WI38 (cell line): Measurements from ENCODE around the gene CDRT4.

Source experiments
- H3K4me3 ChIP-seq: 2 replicates; pipeline ENCODE4 v1.5.1; 2011; ENCODE audit warnings: low read depth, mild to moderate bottlenecking, control low read depth, low read length
- CTCF ChIP-seq: IDR thresholded peaks from 2 replicates; pipeline ENCODE4 v1.5.1; 2012; ENCODE audit warnings: low read depth, mild to moderate bottlenecking, control low read depth, low read length

The CDRT4 gene

GRCh38 chr17:15395091-15395490 is 72.3 kb downstream of the CDRT4 start:
- no peak overlapping the region for H3K4me3 ChIP-seq
- no peak for TF ChIP-seq CTCF

GRCh38 chr17:15393414-15393813 is 74.0 kb downstream of the CDRT4 start:
- no peak overlapping the region for H3K4me3 ChIP-seq
- TF ChIP-seq CTCF = no peak

- no peak overlapping the region for H3K4me3 ChIP-seq
- no peak for TF ChIP-seq CTCF
Observed at GRCh38 chr17:15392326-15392741, 75.1 kb downstream of the CDRT4 start.

GRCh38 chr17:15388356-15389041 is 78.9 kb downstream of the CDRT4 start:
- H3K4me3 ChIP-seq = no peak overlapping the region
- TF ChIP-seq CTCF = no peak

GRCh38 chr17:15386083-15386482 is 81.3 kb downstream of the CDRT4 start:
- H3K4me3 ChIP-seq = no peak overlapping the region
- TF ChIP-seq CTCF = no peak
